HEK293 (cell line): Measurements from ENCODE around the gene CEACAM19.

ENCODE experiments used
- CTCF ChIP-seq: fragments of 450-650 bp; formaldehyde crosslinking; IDR thresholded peaks from 2 replicates; pipeline ENCODE4 v1.5.1; 2016; ENCODE audit warnings: missing biosample characterization, missing genetic modification characterization
- EGR2 ChIP-seq: fragments of 450-650 bp; formaldehyde crosslinking; IDR thresholded peaks from 2 replicates; pipeline ENCODE4 v1.5.1; 2016; ENCODE audit warnings: low read depth, missing biosample characterization, missing genetic modification characterization
- MEIS1 ChIP-seq: sonication (generic); formaldehyde crosslinking; IDR thresholded peaks from 2 replicates; pipeline ENCODE4 v1.8.1; 2022; ENCODE audit warnings: missing genetic modification reagents, mild to moderate bottlenecking, borderline replicate concordance
- PRDM10 ChIP-seq: fragments of 450-650 bp; formaldehyde crosslinking; IDR thresholded peaks from 2 replicates; pipeline ENCODE4 v1.5.1; 2016; ENCODE audit warnings: missing biosample characterization, missing genetic modification characterization
- PRDM4 ChIP-seq: fragments of 450-650 bp; formaldehyde crosslinking; IDR thresholded peaks from 2 replicates; pipeline ENCODE4 v1.5.1; 2017; ENCODE audit warnings: missing biosample characterization, missing genetic modification characterization
- REPIN1 ChIP-seq: fragments of 450-650 bp; formaldehyde crosslinking; IDR thresholded peaks from 2 replicates; pipeline ENCODE4 v1.5.1; 2017; ENCODE audit warnings: missing biosample characterization, missing genetic modification characterization, low read depth
- REST ChIP-seq: fragments of 450-650 bp; formaldehyde crosslinking; IDR thresholded peaks from 2 replicates; pipeline ENCODE4 v1.5.1; 2016; ENCODE audit warnings: missing biosample characterization, missing genetic modification characterization
- SP2 ChIP-seq: fragments of 450-650 bp; formaldehyde crosslinking; IDR thresholded peaks from 2 replicates; pipeline ENCODE4 v1.5.1; 2016; ENCODE audit warnings: missing biosample characterization, missing genetic modification characterization
- ZBTB10 ChIP-seq: fragments of 450-650 bp; formaldehyde crosslinking; IDR thresholded peaks from 2 replicates; pipeline ENCODE4 v1.5.1; 2016; ENCODE audit warnings: missing biosample characterization, missing genetic modification characterization
- ZNF248 ChIP-seq: fragments of 450-650 bp; formaldehyde crosslinking; IDR thresholded peaks from 2 replicates; pipeline ENCODE4 v1.5.1; 2017; ENCODE audit warnings: missing biosample characterization, missing genetic modification characterization
- ZNF416 ChIP-seq: fragments of 450-650 bp; formaldehyde crosslinking; IDR thresholded peaks from 2 replicates; pipeline ENCODE4 v1.5.1; 2016; ENCODE audit warnings: missing biosample characterization, missing genetic modification characterization
- ZNF747 ChIP-seq: fragments of 450-650 bp; formaldehyde crosslinking; IDR thresholded peaks from 2 replicates; pipeline ENCODE4 v1.5.1; 2016; ENCODE audit warnings: missing biosample characterization, missing genetic modification characterization
- ZNF776 ChIP-seq: fragments of 450-650 bp; formaldehyde crosslinking; IDR thresholded peaks from 2 replicates; pipeline ENCODE4 v1.5.0; 2017; ENCODE audit warnings: missing biosample characterization, missing genetic modification characterization, borderline replicate concordance
- ZNF777 ChIP-seq: fragments of 450-650 bp; formaldehyde crosslinking; IDR thresholded peaks from 2 replicates; pipeline ENCODE4 v1.5.1; 2017; ENCODE audit warnings: missing biosample characterization, missing genetic modification characterization, borderline replicate concordance

GRCh38 chr19:44681992-44682790, 10.9 kb downstream of the CEACAM19 start:
- TF ChIP-seq CTCF (tag by site-specific recombination) (no peak), ZBTB10 (tag by site-specific recombination) (no peak), ZNF248 (tag by site-specific recombination) (no peak), ZNF747 (no peak), SP2 (tag by site-specific recombination) (no peak), ZNF777 (tag by site-specific recombination) (no peak), REPIN1 (tag by site-specific recombination) (no peak), PRDM4 (tag by site-specific recombination) (no peak), REST (tag by site-specific recombination) (no peak), ZNF776 (tag by site-specific recombination) (no peak), ZNF416 (tag by site-specific recombination) (no peak), MEIS1 (no peak), EGR2 (tag by site-specific recombination) (no peak), PRDM10 (tag by site-specific recombination) (no peak)
